ENCODE data around the gene OR56A1.

DNA sequence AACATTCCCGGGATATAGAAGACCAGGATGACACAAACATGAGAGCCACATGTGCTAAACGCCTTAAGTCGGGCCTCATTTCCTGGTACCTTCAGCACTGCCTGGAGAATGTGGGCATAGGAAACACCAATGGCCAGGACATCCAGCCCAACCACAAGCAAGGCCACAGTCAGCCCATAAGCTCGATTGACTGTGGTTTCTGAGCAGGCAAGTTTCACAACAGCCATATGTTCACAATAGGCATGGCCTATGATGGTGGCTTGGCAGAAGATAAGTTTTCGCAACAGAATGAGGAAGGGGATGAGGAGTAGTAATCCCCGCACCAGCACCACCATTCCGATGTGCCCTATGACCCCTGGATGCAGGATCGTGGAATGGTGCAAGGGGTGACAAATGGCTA lies 26.9 kb upstream of the OR56A1 start:
- TF ChIP-seq, protein P1, sequence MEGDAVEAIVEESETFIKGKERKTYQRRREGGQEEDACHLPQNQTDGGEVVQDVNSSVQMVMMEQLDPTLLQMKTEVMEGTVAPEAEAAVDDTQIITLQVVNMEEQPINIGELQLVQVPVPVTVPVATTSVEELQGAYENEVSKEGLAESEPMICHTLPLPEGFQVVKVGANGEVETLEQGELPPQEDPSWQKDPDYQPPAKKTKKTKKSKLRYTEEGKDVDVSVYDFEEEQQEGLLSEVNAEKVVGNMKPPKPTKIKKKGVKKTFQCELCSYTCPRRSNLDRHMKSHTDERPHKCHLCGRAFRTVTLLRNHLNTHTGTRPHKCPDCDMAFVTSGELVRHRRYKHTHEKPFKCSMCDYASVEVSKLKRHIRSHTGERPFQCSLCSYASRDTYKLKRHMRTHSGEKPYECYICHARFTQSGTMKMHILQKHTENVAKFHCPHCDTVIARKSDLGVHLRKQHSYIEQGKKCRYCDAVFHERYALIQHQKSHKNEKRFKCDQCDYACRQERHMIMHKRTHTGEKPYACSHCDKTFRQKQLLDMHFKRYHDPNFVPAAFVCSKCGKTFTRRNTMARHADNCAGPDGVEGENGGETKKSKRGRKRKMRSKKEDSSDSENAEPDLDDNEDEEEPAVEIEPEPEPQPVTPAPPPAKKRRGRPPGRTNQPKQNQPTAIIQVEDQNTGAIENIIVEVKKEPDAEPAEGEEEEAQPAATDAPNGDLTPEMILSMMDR (IDR thresholded peaks at IDR 0.05), result no peak
- TF ChIP-seq ZFX (IDR thresholded peaks at IDR 0.05; ENCODE audit: borderline replicate concordance), result no peak

All from 22Rv1 (cell line).